Right lobe of liver (tissue), 6 donors: Measurements from ENCODE around the gene VWA8. TPM values are rescaled to one million over a fixed set of nuclear protein-coding genes. Genes with fewer than 3 reads are reported as not detected.

Experiments
- ATAC-seq, 4 donors: fragments of 200-7000 bp; cut with Tn5 transposase; one replicate each; pipeline ENCODE4 v1.9.1; 2020; ENCODE audit warnings: mild to moderate bottlenecking in 4 of 4, moderate library complexity in 4 of 4
- DNase-seq, 3 donors: peaks; one replicate each; pipeline ENCODE4 v3.0.0-alpha.2; 2020
- H3K27ac ChIP-seq, 3 donors: fragments of 200-600 bp; one replicate each; pipeline ENCODE4 v1.8.0; 2022
- H3K27me3 ChIP-seq, 2 donors: fragments of 200-600 bp; one replicate each; pipeline ENCODE4 v1.8.0; 2022
- H3K36me3 ChIP-seq, 4 donors: fragments of 200-600 bp; sonication (generic) in 1 of 4; one replicate each; pipeline versions ENCODE4 v1.5.1 to v1.8.0; 2017 to 2022; ENCODE audit warnings: control low read depth in 1 of 4
- H3K4me1 ChIP-seq, 4 donors: fragments of 200-600 bp; sonication (generic) in 1 of 4; one replicate each; pipeline versions ENCODE4 v1.5.1 to v1.8.0; 2017 to 2022; ENCODE audit warnings: control low read depth in 1 of 4
- H3K4me3 ChIP-seq, 3 donors: fragments of 200-600 bp; one replicate each; pipeline ENCODE4 v1.8.0; 2022
- H3K9me3 ChIP-seq, 4 donors: fragments of 200-600 bp; sonication (generic) in 1 of 4; one replicate each; pipeline versions ENCODE4 v1.5.1 to v1.8.0; 2017 to 2022; ENCODE audit warnings: control low read depth in 1 of 4
- POLR2A ChIP-seq: fragments of 450-650 bp; IDR thresholded peaks from one replicate; pipeline ENCODE4 v1.6.1; 2017; ENCODE audit warnings: antibody characterized with exemption, mild to moderate bottlenecking
- whole genome bisulfite sequencing: methylation state at CpG from one replicate; pipeline ENCODE4 v1.1.6; 2018; ENCODE audit warnings: low coverage, low lambda C conversion rate; ENCODE audit not compliant: insufficient coverage; ENCODE audit errors: missing lambda C conversion rate; 5-methylcytosine and 5-hydroxymethylcytosine counted together
- intact Hi-C, 2 donors: fragments of 100-400 bp; cut with DNase I; formaldehyde crosslinking; loops; one replicate each; pipeline versions ENCODE4 v1.11.2 to v1.14.1; 2022
- total RNA-seq, 6 experiments: library from RNA; depleted of rRNA in 2 of 6; stranded (reverse); fragments of >200 nt in 2 of 6; fragmentation: NEBNext Ultra II Directional in 3 of 6; extraction: Animal tissue kit (Norgen Biotek cat#: 25700) in 3 of 6; gene quantifications; one replicate each; pipeline versions ENCODE4 v1.1.0 to v1.2.4, GENCODE V29; 2016 to 2023
- TF ChIP-seq, protein P1 (sequence below), 4 donors: fragments of 200-600 bp in 3 of 4; fragments of 450-650 bp in 1 of 4; IDR thresholded peaks; one replicate each; pipeline versions ENCODE4 v1.5.1 to v1.8.0; 2016 to 2022; ENCODE audit warnings: antibody characterized with exemption in 4 of 4, mild to moderate bottlenecking in 2 of 4
- donor health status: DM: no; HTN: yes; CAD: no.
- donor health status: DM: no; HTN: no; CAD: no.
- donor health status: DM: no; HTN: no; CAD: no.
- donor health status: DM: no; HTN: yes; CAD: no.
- donor health status: DM: no; HTN: yes; CAD: no.

The VWA8 gene
- total RNA-seq, 6 experiments from 2014 or later, result 19.4 to 33.8 (median 30.8) TPM

DNA sequence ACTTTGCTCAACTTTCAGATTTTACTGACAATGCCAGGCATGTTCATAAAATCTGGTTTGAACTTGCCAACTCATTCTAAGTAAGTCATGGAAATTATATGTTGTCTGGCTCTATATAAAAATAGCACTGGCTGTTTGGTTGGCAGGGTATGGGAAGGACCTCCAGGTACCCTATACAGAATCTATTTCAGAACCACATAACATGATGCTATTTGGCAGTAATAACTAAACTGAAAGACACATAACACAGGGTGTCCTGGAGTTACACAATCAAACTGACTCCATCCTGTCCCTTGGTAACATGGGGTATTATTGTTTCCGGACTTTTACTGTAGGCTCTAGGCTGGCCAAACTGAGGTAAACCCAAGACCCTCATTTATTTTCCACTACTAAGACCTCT is 254.8 kb downstream of the VWA8 start:
- DNase-seq (no peak), ATAC-seq (peak in 3 of 4 donors; percentile 28 to 48 (median 46))
- WGBS, result 61% methylated on average over 1 of the region's 1 CpG
- H3K4me3 ChIP-seq, result no peak overlapping the region
- no peak overlapping the region for H3K27ac ChIP-seq
- no peak for TF ChIP-seq POLR2A
- TF ChIP-seq, protein P1, sequence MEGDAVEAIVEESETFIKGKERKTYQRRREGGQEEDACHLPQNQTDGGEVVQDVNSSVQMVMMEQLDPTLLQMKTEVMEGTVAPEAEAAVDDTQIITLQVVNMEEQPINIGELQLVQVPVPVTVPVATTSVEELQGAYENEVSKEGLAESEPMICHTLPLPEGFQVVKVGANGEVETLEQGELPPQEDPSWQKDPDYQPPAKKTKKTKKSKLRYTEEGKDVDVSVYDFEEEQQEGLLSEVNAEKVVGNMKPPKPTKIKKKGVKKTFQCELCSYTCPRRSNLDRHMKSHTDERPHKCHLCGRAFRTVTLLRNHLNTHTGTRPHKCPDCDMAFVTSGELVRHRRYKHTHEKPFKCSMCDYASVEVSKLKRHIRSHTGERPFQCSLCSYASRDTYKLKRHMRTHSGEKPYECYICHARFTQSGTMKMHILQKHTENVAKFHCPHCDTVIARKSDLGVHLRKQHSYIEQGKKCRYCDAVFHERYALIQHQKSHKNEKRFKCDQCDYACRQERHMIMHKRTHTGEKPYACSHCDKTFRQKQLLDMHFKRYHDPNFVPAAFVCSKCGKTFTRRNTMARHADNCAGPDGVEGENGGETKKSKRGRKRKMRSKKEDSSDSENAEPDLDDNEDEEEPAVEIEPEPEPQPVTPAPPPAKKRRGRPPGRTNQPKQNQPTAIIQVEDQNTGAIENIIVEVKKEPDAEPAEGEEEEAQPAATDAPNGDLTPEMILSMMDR (IDR thresholded peaks at IDR 0.05), result no peak
- H3K27me3 ChIP-seq, result no peaks in the 10 kb centered on the region
- intact Hi-C loops, result no loop called here
- peaks cover 0 to 10% (median 3%) of the 10 kb centered on the region in 4 donors for H3K4me1 ChIP-seq
- no peaks in the 10 kb centered on the region for H3K36me3 ChIP-seq
- H3K9me3 ChIP-seq, result no peaks in the 10 kb centered on the region

DNA sequence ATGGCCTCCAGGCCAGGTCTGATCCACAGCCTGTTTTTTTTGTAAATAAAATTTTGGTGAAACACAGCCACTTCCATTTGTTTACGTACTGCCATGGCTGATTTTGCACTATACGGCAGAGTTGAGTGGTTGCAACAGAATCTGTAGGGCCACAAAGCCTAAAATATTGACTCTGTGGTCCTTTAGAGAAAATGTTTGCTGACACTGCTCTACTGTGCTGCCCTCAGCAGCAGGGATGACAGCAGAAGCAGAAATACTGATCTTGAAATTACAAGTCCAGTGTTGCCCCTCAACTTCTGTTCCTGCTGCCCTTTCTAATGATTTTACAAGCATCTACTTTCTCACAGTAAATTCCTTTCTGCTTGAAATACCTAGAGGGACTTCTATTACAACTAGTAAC is 258.4 kb downstream of the VWA8 start:
- Histone ChIP-seq H3K4me1 (peaks cover 0 to 11% (median 4%) of the 10 kb centered on the region in 4 donors), H3K9me3 (no peaks in the 10 kb centered on the region), H3K27me3 (no peaks in the 10 kb centered on the region), H3K36me3 (no peaks in the 10 kb centered on the region), H3K4me3 (no peak overlapping the region), H3K27ac (no peak overlapping the region)
- DNase-seq (no peak), ATAC-seq (peak in 3 of 4 donors; percentile 29 to 47 (median 36))
- WGBS, result 50% methylated on average over 1 of the region's 2 CpGs
- intact Hi-C loops, result no loop called here
- TF ChIP-seq, protein P1 (IDR thresholded peaks at IDR 0.05), result no peak
- no peak for TF ChIP-seq POLR2A

GRCh38 chr13:41701676-41702075 is 259.2 kb downstream of the VWA8 start:
- ATAC-seq (no peak), DNase-seq (no peak)
- Histone ChIP-seq H3K4me1 (peaks cover 0 to 7% (median 3%) of the 10 kb centered on the region in 4 donors), H3K27ac (no peak overlapping the region), H3K36me3 (no peaks in the 10 kb centered on the region), H3K9me3 (no peaks in the 10 kb centered on the region), H3K4me3 (no peak overlapping the region), H3K27me3 (no peaks in the 10 kb centered on the region)
- intact Hi-C loops, result no loop called here
- no peak for TF ChIP-seq POLR2A
- TF ChIP-seq, protein P1 (IDR thresholded peaks at IDR 0.05), result no peak
- WGBS, result 90% methylated on average over 3 of the region's 3 CpGs

- no peak for DNase-seq
- no peak overlapping the region for H3K27ac ChIP-seq
- H3K36me3 ChIP-seq, result no peaks in the 10 kb centered on the region
- H3K27me3 ChIP-seq, result no peaks in the 10 kb centered on the region
- H3K4me3 ChIP-seq, result no peak overlapping the region
- H3K4me1 ChIP-seq, result peaks cover 0 to 15% (median 3%) of the 10 kb centered on the region in 4 donors
- intact Hi-C loops, result no loop called here
- TF ChIP-seq, protein P1 (IDR thresholded peaks at IDR 0.05), result no peak
- TF ChIP-seq POLR2A, result no peak
- H3K9me3 ChIP-seq, result no peaks in the 10 kb centered on the region
- ATAC-seq, result peak; percentile 18 to 67 (median 54)
These were observed 260.1 kb downstream of the VWA8 start for GRCh38 chr13:41700790-41701310.

- intact Hi-C loops, result no loop called here
- WGBS, result 67% methylated on average over 1 of the region's 1 CpG
- no peak overlapping the region for H3K27ac ChIP-seq
- no peaks in the 10 kb centered on the region for H3K36me3 ChIP-seq
- no peaks in the 10 kb centered on the region for H3K9me3 ChIP-seq
- TF ChIP-seq POLR2A, result no peak
- TF ChIP-seq, protein P1 (IDR thresholded peaks at IDR 0.05), result no peak
- no peak overlapping the region for H3K4me3 ChIP-seq
- no peak for DNase-seq
- H3K4me1 ChIP-seq, result peaks cover 0 to 25% (median 4%) of the 10 kb centered on the region in 4 donors
- no peaks in the 10 kb centered on the region for H3K27me3 ChIP-seq
- no peak for ATAC-seq
These were observed 261.1 kb downstream of the VWA8 start for GRCh38 chr13:41699759-41700158.
